Lower lobe of right lung (tissue), 2 donors: Measurements from ENCODE around the gene MPV17L2. TPM values are rescaled to one million over a fixed set of nuclear protein-coding genes. Genes with fewer than 3 reads are reported as not detected.

Source experiments
- ATAC-seq, 2 donors: fragments of 200-7000 bp; cut with Tn5 transposase; one replicate each; pipeline ENCODE4 v1.9.1; 2020 to 2022; ENCODE audit warnings: mild to moderate bottlenecking in 2 of 2, moderate library complexity in 2 of 2
- DNase-seq: peaks from one replicate; pipeline ENCODE4 v3.0.0-alpha.2; 2020
- H3K27ac ChIP-seq: fragments of 200-600 bp; one replicate; pipeline ENCODE4 v1.8.0; 2022
- H3K27me3 ChIP-seq: fragments of 200-600 bp; one replicate; pipeline ENCODE4 v1.8.0; 2022; ENCODE audit warnings: low read depth
- H3K36me3 ChIP-seq: fragments of 200-600 bp; one replicate; pipeline ENCODE4 v1.8.0; 2022; ENCODE audit warnings: mild to moderate bottlenecking
- H3K4me1 ChIP-seq: fragments of 200-600 bp; one replicate; pipeline ENCODE4 v1.8.0; 2022
- H3K4me3 ChIP-seq: fragments of 200-600 bp; one replicate; pipeline ENCODE4 v1.8.0; 2022; ENCODE audit warnings: mild to moderate bottlenecking
- H3K9me3 ChIP-seq: fragments of 200-600 bp; one replicate; pipeline ENCODE4 v1.8.0; 2022
- CTCF ChIP-seq: fragments of 200-600 bp; IDR thresholded peaks from one replicate; pipeline ENCODE4 v1.8.0; 2022; ENCODE audit warnings: antibody characterized with exemption, mild to moderate bottlenecking
- intact Hi-C: fragments of 100-400 bp; cut with DNase I; formaldehyde crosslinking; loops from one replicate; pipeline ENCODE4 v1.11.0; 2022
- total RNA-seq: library from RNA; stranded (reverse); fragmentation: NEBNext Ultra II Directional; extraction: Animal tissue kit (Norgen Biotek cat#: 25700); gene quantifications from one replicate; pipeline ENCODE4 v1.2.1, GENCODE V29; 2021
- donor health status: DM: no; HTN: yes; CAD: no; lungs with severe emphysema.

MPV17L2 gene
- total RNA-seq, 1 donor from 2014 or later: 6.6 TPM

- H3K4me1 ChIP-seq: peaks cover 18% of the 10 kb centered on the region
- no peak for TF ChIP-seq CTCF
- no peak overlapping the region for H3K4me3 ChIP-seq
- ATAC-seq: no peak
- no peak overlapping the region for H3K27ac ChIP-seq
- H3K9me3 ChIP-seq: no peaks in the 10 kb centered on the region
- no peak for DNase-seq
- peaks cover 11% of the 10 kb centered on the region for H3K27me3 ChIP-seq
- no peaks in the 10 kb centered on the region for H3K36me3 ChIP-seq
- intact Hi-C loops: no loop called here
These were observed 27.7 kb downstream of the MPV17L2 start for GRCh38 chr19:18220632-18221275.

GRCh38 chr19:18221815-18222725, 29.1 kb downstream of the MPV17L2 start:
- Histone ChIP-seq H3K27ac (no peak overlapping the region), H3K4me1 (peaks cover 25% of the 10 kb centered on the region), H3K4me3 (no peak overlapping the region), H3K36me3 (no peaks in the 10 kb centered on the region), H3K9me3 (no peaks in the 10 kb centered on the region), H3K27me3 (peaks cover 24% of the 10 kb centered on the region)
- no peak for DNase-seq
- TF ChIP-seq CTCF: no peak
- intact Hi-C loops: no loop called here
- no peak for ATAC-seq

GRCh38 chr19:18223860-18224524, 31.0 kb downstream of the MPV17L2 start:
- Histone ChIP-seq H3K27me3 (peaks cover 34% of the 10 kb centered on the region), H3K4me1 (peaks cover 25% of the 10 kb centered on the region), H3K36me3 (no peaks in the 10 kb centered on the region), H3K4me3 (peak overlapping the region; percentile 55), H3K27ac (peak overlapping the region; percentile 32), H3K9me3 (no peaks in the 10 kb centered on the region)
- DNase-seq (peak; percentile 70), ATAC-seq (peak; percentile 38 to 45)
- no peak for TF ChIP-seq CTCF
- intact Hi-C loops: no loop called here

- intact Hi-C loops: no loop called here
- ATAC-seq (peak; percentile 99), DNase-seq (peak; percentile 98)
- TF ChIP-seq CTCF: no peak
- peak overlapping the region; percentile 55 for H3K4me3 ChIP-seq
- H3K27me3 ChIP-seq: peaks cover 34% of the 10 kb centered on the region
- H3K36me3 ChIP-seq: no peaks in the 10 kb centered on the region
- peaks cover 25% of the 10 kb centered on the region for H3K4me1 ChIP-seq
- H3K9me3 ChIP-seq: no peaks in the 10 kb centered on the region
- peak overlapping the region; percentile 32 for H3K27ac ChIP-seq
These were observed 31.7 kb downstream of the MPV17L2 start for GRCh38 chr19:18224525-18225354.

GRCh38 chr19:18225355-18225701, 32.3 kb downstream of the MPV17L2 start:
- no peak for DNase-seq
- Histone ChIP-seq H3K27ac (peak overlapping the region; percentile 24), H3K27me3 (peaks cover 34% of the 10 kb centered on the region), H3K4me1 (peaks cover 25% of the 10 kb centered on the region), H3K9me3 (no peaks in the 10 kb centered on the region), H3K36me3 (no peaks in the 10 kb centered on the region), H3K4me3 (peak overlapping the region; percentile 55)
- no peak for TF ChIP-seq CTCF
- ATAC-seq: no peak
- intact Hi-C loops: no loop called here
